HepG2 (cell line): ENCODE data around the gene SUN5. TPM values are rescaled to one million over a fixed set of nuclear protein-coding genes. Genes with fewer than 3 reads are reported as not detected.

Experiments
- AHR ChIP-seq: IDR thresholded peaks from 2 replicates; pipeline ENCODE4 v1.6.1; 2018; ENCODE audit warnings: missing genetic modification reagents, missing compliant biosample characterization
- ARID3A ChIP-seq: IDR thresholded peaks from 2 replicates; pipeline ENCODE4 v1.6.1; 2012; ENCODE audit warnings: low read depth, low read length, improper control_type of control experiment
- CREBL2 ChIP-seq: sonication (generic); formaldehyde crosslinking; IDR thresholded peaks from 2 replicates; pipeline ENCODE4 v1.8.1; 2023; ENCODE audit warnings: missing genetic modification reagents, mild to moderate bottlenecking, borderline replicate concordance
- CREM ChIP-seq, 2 experiments: sonication (generic) in 1 of 2; formaldehyde crosslinking in 1 of 2; IDR thresholded peaks; 2 replicates each; pipeline versions ENCODE4 v1.4.0 to v1.6.1; 2016 to 2020; ENCODE audit warnings: antibody characterized with exemption in 1 of 2, mild to moderate bottlenecking in 1 of 2, missing genetic modification reagents in 1 of 2
- E2F1 ChIP-seq: sonication (generic); formaldehyde crosslinking; IDR thresholded peaks from 2 replicates; pipeline ENCODE4 v1.5.0; 2020; ENCODE audit warnings: missing genetic modification reagents
- NFE2L2 ChIP-seq: fragments of 150-350 bp; IDR thresholded peaks from 2 replicates; pipeline ENCODE4 v1.6.1; 2014; ENCODE audit warnings: low read length
- PITX1 ChIP-seq: sonication (generic); formaldehyde crosslinking; IDR thresholded peaks from 2 replicates; pipeline ENCODE4 v1.5.1; 2020; ENCODE audit warnings: mild to moderate bottlenecking, missing genetic modification reagents
- REL ChIP-seq: sonication (generic); formaldehyde crosslinking; conservative IDR thresholded peaks from 2 replicates; pipeline ENCODE4 v1.8.0; 2022; ENCODE audit warnings: mild to moderate bottlenecking, missing genetic modification reagents, moderate library complexity
- SIN3A ChIP-seq: IDR thresholded peaks from 2 replicates; pipeline ENCODE4 v1.6.1; 2011; ENCODE audit warnings: low read depth, mild to moderate bottlenecking, control low read depth, low read length, borderline replicate concordance
- SRF ChIP-seq: IDR thresholded peaks from 2 replicates; pipeline ENCODE4 v1.6.1; 2011; ENCODE audit warnings: mild to moderate bottlenecking, low read depth, low read length, moderate library complexity
- TBL1XR1 ChIP-seq: fragments of 150-350 bp; IDR thresholded peaks from 2 replicates; pipeline ENCODE4 v1.6.1; 2014; ENCODE audit warnings: borderline replicate concordance, low read length; ENCODE audit not compliant: partially characterized antibody
- ZBTB7B ChIP-seq: sonication (generic); formaldehyde crosslinking; IDR thresholded peaks from 2 replicates; pipeline ENCODE4 v1.4.0; 2020; ENCODE audit warnings: missing genetic modification reagents
- ZNF296 ChIP-seq: sonication (generic); formaldehyde crosslinking; conservative IDR thresholded peaks from 2 replicates; pipeline ENCODE4 v1.5.0; 2020; ENCODE audit warnings: mild to moderate bottlenecking, missing genetic modification reagents
- ZNF558 ChIP-seq: sonication (generic); formaldehyde crosslinking; IDR thresholded peaks from 2 replicates; pipeline ENCODE4 v1.9.0; 2022; ENCODE audit warnings: mild to moderate bottlenecking, missing genetic modification reagents, borderline replicate concordance
- ZSCAN22 ChIP-seq: sonication (generic); formaldehyde crosslinking; IDR thresholded peaks from 2 replicates; pipeline ENCODE4 v1.4.0; 2020; ENCODE audit warnings: mild to moderate bottlenecking, missing genetic modification reagents
- ZSCAN25 ChIP-seq: sonication (generic); formaldehyde crosslinking; IDR thresholded peaks from 2 replicates; pipeline ENCODE4 v1.8.0; 2022; ENCODE audit warnings: mild to moderate bottlenecking, missing genetic modification reagents
- polyA plus RNA-seq, 8 experiments: library from polyadenylated mRNA; depleted of rRNA in 3 of 8; stranded (reverse) in 7 of 8; unstranded in 1 of 8; fragments of >200 nt; fragmentation: Illumina TruSeq in 4 of 8; extraction: Trizol in 4 of 8; gene quantifications; 2 replicates each; pipeline versions ENCODE4 v1.2.1 to v1.2.3, GENCODE V29; 2011 to 2016; ENCODE audit warnings: low read depth in 4 of 8, missing spikeins in 1 of 8, mixed read lengths in 1 of 8; ENCODE audit not compliant: insufficient read depth in 1 of 8
- total RNA-seq, 5 experiments: library from RNA; depleted of rRNA; stranded (reverse); fragments of >200 nt; fragmentation: Illumina TruSeq; extraction: Trizol; gene quantifications; 2 replicates each; pipeline ENCODE4 v1.2.3, GENCODE V29; 2016; ENCODE audit warnings: low read depth in 1 of 5
- TF ChIP-seq, protein P1 (sequence below): sonication (generic); formaldehyde crosslinking; IDR thresholded peaks from 2 replicates; pipeline ENCODE4 v1.4.0; 2020; ENCODE audit warnings: missing genetic modification reagents
- TF ChIP-seq, protein P2 (sequence below): sonication (generic); formaldehyde crosslinking; IDR thresholded peaks from 2 replicates; pipeline ENCODE4 v1.5.0; 2020; ENCODE audit warnings: mild to moderate bottlenecking, low read depth, missing genetic modification reagents, borderline replicate concordance

SUN5 gene
- total and polyA plus RNA-seq, 2 of the 13 experiments (the other 11 are each of a cell fraction or from before 2014, with no cell fraction given) = not detected

GRCh38 chr20:33007376-33008335 lies 3.4 kb upstream of the SUN5 start, which contains the start of gene BPIFB2 (continued):
- TF ChIP-seq CREBL2 (CRISPR knock-in tag) (0 out of 2 replicates have a peak, but pooled peaks have one; percentile 76), ARID3A (peak; percentile 8; the same call in 1 of the 2 replicates), REL (CRISPR knock-in tag) (no peak), SIN3A (peak; percentile 45; the same call in 1 of the 2 replicates), ZBTB7B (CRISPR knock-in tag) (peak; percentile 96; the same call in 1 of the 2 replicates), E2F1 (CRISPR knock-in tag) (no peak), ZNF558 (CRISPR knock-in tag) (peak; percentile 65; the same call in 1 of the 2 replicates), ZSCAN25 (CRISPR knock-in tag) (peak; percentile 91), AHR (CRISPR knock-in tag) (peak; percentile 49), NFE2L2 (no peak), ZNF296 (peak; percentile 76; the same call in 1 of the 2 replicates), TBL1XR1 (peak; percentile 26), CREM (IDR thresholded peaks at IDR 0.05) (peak; percentile 86), CREM (CRISPR knock-in tag; IDR thresholded peaks at IDR 0.05) (peak; percentile 17; the same call in 1 of the 2 replicates), SRF (no peak), PITX1 (peak; percentile 71), ZSCAN22 (no peak)
- TF ChIP-seq, protein P1, sequence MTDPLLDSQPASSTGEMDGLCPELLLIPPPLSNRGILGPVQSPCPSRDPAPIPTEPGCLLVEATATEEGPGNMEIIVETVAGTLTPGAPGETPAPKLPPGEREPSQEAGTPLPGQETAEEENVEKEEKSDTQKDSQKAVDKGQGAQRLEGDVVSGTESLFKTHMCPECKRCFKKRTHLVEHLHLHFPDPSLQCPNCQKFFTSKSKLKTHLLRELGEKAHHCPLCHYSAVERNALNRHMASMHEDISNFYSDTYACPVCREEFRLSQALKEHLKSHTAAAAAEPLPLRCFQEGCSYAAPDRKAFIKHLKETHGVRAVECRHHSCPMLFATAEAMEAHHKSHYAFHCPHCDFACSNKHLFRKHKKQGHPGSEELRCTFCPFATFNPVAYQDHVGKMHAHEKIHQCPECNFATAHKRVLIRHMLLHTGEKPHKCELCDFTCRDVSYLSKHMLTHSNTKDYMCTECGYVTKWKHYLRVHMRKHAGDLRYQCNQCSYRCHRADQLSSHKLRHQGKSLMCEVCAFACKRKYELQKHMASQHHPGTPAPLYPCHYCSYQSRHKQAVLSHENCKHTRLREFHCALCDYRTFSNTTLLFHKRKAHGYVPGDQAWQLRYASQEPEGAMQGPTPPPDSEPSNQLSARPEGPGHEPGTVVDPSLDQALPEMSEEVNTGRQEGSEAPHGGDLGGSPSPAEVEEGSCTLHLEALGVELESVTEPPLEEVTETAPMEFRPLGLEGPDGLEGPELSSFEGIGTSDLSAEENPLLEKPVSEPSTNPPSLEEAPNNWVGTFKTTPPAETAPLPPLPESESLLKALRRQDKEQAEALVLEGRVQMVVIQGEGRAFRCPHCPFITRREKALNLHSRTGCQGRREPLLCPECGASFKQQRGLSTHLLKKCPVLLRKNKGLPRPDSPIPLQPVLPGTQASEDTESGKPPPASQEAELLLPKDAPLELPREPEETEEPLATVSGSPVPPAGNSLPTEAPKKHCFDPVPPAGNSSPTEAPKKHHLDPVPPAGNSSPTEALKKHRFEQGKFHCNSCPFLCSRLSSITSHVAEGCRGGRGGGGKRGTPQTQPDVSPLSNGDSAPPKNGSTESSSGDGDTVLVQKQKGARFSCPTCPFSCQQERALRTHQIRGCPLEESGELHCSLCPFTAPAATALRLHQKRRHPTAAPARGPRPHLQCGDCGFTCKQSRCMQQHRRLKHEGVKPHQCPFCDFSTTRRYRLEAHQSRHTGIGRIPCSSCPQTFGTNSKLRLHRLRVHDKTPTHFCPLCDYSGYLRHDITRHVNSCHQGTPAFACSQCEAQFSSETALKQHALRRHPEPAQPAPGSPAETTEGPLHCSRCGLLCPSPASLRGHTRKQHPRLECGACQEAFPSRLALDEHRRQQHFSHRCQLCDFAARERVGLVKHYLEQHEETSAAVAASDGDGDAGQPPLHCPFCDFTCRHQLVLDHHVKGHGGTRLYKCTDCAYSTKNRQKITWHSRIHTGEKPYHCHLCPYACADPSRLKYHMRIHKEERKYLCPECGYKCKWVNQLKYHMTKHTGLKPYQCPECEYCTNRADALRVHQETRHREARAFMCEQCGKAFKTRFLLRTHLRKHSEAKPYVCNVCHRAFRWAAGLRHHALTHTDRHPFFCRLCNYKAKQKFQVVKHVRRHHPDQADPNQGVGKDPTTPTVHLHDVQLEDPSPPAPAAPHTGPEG (CRISPR knock-in tag) = peak; percentile 60
- TF ChIP-seq, protein P2, sequence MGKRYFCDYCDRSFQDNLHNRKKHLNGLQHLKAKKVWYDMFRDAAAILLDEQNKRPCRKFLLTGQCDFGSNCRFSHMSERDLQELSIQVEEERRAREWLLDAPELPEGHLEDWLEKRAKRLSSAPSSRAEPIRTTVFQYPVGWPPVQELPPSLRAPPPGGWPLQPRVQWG (CRISPR knock-in tag) = peak; percentile 11; the same call in 1 of the 2 replicates
